GM18861 (cell line): Measurements from ENCODE around the gene RBL2.

ENCODE experiments used
- ATAC-seq: cut with Tn5 transposase; IDR thresholded peaks from one replicate; pipeline ENCODE4 v1.9.1; 2021; ENCODE audit not compliant: unreplicated experiment

The RBL2 gene

GRCh38 chr16:53446090-53446489 is 11.8 kb downstream of the RBL2 start:
- ATAC-seq: no peak

GRCh38 chr16:53449816-53450517 is 15.7 kb downstream of the RBL2 start:
- no peak for ATAC-seq

- no peak for ATAC-seq
These were observed 19.7 kb downstream of the RBL2 start for GRCh38 chr16:53453928-53454327.

GRCh38 chr16:53456625-53457024 is 22.4 kb downstream of the RBL2 start:
- ATAC-seq: no peak

- peak; percentile 100 for ATAC-seq
These were observed 23.4 kb downstream of the RBL2 start for GRCh38 chr16:53457670-53458069.

GRCh38 chr16:53458635-53459034 is 24.4 kb downstream of the RBL2 start:
- no peak for ATAC-seq

GRCh38 chr16:53465606-53466280 is 31.5 kb downstream of the RBL2 start:
- ATAC-seq: no peak

- no peak for ATAC-seq
These were observed 42.6 kb downstream of the RBL2 start for GRCh38 chr16:53476867-53477266.

- ATAC-seq: no peak
These were observed 44.7 kb downstream of the RBL2 start for GRCh38 chr16:53478965-53479364.

GRCh38 chr16:53480394-53480793 is 46.1 kb downstream of the RBL2 start:
- ATAC-seq: no peak

GRCh38 chr16:53482123-53482522 is 47.9 kb downstream of the RBL2 start:
- ATAC-seq: no peak

- no peak for ATAC-seq
These were observed 50.3 kb downstream of the RBL2 start for GRCh38 chr16:53484542-53484941.

GRCh38 chr16:53486230-53486629 is 52.0 kb downstream of the RBL2 start:
- ATAC-seq: no peak

GRCh38 chr16:53489755-53490154 is 55.5 kb downstream of the RBL2 start:
- no peak for ATAC-seq

- ATAC-seq: no peak
These were observed 58.2 kb downstream of the RBL2 start for GRCh38 chr16:53492503-53492902.

GRCh38 chr16:53494636-53495035 is 60.4 kb downstream of the RBL2 start:
- ATAC-seq: no peak

- no peak for ATAC-seq
These were observed 61.1 kb downstream of the RBL2 start for GRCh38 chr16:53495325-53495724.

GRCh38 chr16:53498984-53499383 is 64.7 kb downstream of the RBL2 start:
- ATAC-seq: no peak

- no peak for ATAC-seq
These were observed 67.1 kb downstream of the RBL2 start for GRCh38 chr16:53501216-53501859.

GRCh38 chr16:53502331-53503269 is 68.3 kb downstream of the RBL2 start, which contains the start of gene AKTIP:
Gene AKTIP (minus strand): TSS chr16:53503209. CDS start chr16:53500259, 2,950 bp downstream.
- peak; percentile 15 for ATAC-seq
